GM21786 (cell line): ENCODE measurements around the gene LMO7.

Experiments
- ATAC-seq: cut with Tn5 transposase; IDR thresholded peaks from one replicate; pipeline ENCODE4 v1.9.1; 2021; ENCODE audit not compliant: unreplicated experiment

Gene LMO7

GRCh38 chr13:75797239-75797638 lies 161.1 kb downstream of the LMO7 start:
- ATAC-seq, result no peak

GRCh38 chr13:75797719-75798118 lies 161.6 kb downstream of the LMO7 start:
- no peak for ATAC-seq

DNA sequence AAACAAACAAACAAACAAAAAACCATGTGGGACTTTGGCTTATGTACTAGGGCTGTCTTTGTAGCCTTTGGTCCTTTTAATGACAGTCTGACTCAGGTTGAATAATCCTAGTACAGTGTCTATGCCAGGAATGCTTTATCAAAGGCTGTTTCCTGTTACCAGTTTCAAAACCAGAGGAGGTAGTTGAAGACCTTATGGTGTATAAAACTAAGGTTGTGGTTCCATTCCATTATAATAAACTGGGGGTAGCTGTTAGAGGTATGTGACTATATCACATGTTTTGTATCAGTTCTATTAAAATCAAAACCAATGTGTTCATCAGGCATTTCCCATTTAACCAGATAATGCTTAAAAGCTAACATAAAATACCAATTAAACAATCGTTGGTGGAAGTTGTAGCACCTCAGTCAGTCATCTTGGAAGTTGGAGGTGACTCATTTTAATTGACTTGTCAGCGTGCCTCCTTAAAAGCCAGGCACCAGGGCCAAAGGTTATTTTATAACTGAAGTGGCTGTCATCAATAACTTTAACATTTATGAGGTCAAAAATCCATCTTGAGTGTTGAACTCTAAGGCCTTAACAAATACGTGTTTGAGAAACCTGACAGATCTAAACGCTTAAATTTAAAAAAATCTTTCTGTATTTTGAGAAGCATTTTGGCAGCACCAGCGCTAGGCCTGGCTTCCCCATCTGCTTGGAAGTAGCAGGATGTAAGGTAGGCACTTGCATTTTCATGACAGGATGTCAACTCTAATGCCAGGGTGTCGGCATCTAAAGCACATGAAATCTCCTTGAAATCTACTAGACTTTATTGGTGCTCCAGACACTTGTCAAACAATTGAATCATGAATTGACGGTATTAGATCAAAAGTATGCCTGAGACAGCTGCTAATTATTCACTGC lies 162.5 kb downstream of the LMO7 start:
- no peak for ATAC-seq

DNA sequence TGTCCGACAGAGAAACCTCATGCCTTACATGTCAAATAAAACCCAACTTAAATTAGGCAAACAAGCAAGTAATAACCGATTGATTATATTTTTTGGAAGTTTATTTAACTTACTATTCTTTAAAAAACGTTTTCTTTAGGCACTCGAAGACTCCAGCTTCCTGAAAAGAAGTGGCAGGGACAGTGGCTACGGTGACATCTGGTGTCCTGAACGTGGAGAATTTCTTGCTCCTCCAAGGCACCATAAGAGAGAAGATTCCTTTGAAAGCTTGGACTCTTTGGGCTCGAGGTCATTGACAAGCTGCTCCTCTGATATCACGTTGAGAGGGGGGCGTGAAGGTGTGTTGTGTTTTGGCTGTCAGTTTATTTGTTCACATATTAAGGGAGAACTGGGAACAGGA lies 164.4 kb downstream of the LMO7 start:
- no peak for ATAC-seq

- ATAC-seq, result no peak
Measured at GRCh38 chr13:75801388-75801945, 165.3 kb downstream of the LMO7 start.

- no peak for ATAC-seq
Measured at GRCh38 chr13:75802161-75802560, 166.0 kb downstream of the LMO7 start.

DNA sequence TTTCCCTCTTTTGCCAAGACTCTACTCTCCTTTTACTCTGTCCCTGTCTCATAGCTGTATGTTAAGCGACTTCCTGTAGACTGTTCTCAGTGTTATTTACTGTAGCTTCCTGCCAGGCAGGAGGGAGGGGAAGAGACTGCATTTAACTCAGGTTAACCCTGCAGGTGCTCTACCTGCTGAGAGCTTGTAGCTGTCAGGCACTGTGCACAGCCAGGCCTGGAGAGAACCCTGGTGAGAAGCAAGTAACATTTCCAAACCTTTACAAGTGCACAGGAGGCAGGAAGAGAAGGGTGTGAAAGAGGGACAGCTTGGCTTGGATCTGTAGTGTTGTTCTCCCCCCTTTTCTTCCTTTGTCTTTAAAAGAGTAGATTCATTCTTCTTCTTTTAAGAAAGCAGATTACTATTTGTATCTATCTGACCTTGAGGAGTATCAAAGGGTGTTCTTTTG lies 167.1 kb downstream of the LMO7 start:
- ATAC-seq, result peak; percentile 76

- no peak for ATAC-seq
Measured at GRCh38 chr13:75804054-75804453, 167.9 kb downstream of the LMO7 start.

DNA sequence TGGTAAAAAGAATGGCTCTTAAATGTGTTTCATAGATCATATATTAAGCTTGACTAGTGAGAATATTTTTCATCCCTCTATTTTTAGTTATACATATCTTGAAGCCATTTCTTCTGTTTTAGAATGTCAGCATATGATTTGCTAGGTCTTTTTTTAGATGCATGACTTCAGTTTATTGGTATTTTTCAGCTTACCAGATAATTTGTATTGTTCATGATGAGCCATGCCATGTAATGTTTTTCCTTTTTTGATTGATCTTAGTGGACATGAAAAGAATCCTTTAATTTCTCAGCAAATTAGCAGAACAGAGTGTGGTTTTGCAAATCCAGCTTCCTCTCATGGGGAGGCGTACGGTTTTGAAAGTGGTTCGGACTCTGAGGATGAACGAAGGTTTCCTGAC lies 168.5 kb downstream of the LMO7 start:
- no peak for ATAC-seq

GRCh38 chr13:75806117-75806516 lies 170.0 kb downstream of the LMO7 start:
- ATAC-seq, result no peak

- ATAC-seq, result no peak
Measured at GRCh38 chr13:75811361-75811760, 175.2 kb downstream of the LMO7 start.

GRCh38 chr13:75811841-75812240 lies 175.7 kb downstream of the LMO7 start:
- no peak for ATAC-seq

DNA sequence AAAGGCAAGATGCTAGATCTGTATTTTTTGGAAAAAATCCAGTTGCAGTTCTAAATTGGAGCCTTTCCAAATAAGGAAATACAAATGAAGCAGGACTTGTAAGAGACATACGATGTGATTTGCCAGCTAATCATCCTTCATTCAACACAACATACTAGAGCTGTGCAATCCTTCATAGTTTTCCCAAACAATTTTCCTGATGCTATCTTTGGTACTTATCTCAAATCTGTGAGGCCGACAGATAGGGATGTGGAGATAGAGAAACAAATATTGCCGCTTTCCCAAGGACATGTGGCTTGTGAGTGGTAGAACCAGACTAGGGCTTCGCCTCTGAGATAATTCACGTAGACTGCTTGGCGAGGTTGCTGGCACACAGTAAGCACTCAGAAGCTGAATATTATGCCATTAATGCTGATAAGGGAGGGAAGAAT lies 176.6 kb downstream of the LMO7 start:
- no peak for ATAC-seq

DNA sequence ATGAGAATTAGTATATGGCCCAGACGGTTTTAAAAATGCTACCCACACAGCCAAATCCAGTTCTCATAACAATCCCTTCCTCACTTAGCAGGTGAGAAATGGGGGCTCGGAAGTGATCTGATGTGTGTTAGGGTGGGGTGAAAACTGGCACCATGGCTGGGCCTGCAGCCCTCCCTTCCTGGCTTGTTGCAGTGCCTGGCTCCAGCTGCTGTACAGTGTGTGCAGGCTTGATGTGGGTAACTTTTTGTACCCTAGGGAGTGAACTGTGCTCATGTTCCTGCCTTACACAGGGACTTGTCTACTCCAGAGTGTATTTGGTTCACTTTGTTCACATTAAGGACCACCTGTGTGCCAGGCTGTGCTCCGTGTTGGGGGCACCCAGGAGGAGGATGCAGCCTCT lies 177.2 kb downstream of the LMO7 start:
- no peak for ATAC-seq

DNA sequence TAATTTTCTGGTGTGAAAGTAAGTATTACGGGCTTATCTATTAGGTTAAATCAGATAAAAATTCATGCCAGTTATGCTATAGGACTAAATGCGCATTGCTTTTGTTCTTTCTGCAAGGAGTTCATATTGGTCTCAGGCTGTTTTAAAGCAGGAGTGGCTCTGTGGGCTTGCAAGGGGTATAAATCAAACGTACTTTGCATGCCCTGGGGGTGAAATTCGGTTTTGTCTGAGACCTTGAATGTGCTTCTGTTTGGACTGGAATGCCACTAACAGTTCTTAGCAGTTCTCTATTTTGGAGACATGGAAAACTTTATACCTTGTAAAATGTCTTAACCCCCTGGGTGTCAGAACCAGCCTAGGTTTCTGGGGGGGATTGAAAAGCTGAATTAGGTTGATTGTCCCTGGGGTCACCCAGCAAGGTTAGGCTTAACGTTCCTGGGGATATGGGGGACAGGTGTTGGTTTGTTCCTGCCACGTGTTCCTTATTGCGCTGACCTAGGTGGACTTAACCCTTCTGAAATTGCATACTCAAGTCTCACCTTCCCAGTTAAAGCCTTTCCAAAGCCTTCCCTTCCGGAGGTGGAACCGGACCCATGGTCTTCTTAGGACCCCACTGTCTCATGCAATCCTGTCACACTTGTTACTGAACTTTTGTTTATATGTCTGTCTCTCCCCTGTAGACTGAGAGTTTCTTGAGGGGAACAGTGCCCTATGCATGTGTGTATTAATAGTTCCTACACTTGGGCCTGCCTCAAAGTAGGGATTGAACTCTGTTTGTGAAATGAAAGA lies 182.2 kb downstream of the LMO7 start:
- ATAC-seq, result no peak

DNA sequence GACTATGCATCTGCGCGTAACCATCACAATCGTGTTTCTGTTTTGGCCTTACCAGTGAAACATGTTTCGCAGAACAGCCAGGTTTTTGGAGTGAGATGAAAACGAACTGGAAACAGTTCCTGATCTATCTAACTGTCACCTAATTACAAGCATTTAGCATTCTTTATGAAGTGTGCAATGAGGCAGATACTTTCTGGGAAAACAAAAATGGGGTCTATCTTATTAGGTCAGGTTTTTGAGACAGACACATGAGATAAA lies 182.8 kb downstream of the LMO7 start:
- no peak for ATAC-seq

GRCh38 chr13:75825161-75825560 lies 189.0 kb downstream of the LMO7 start:
- no peak for ATAC-seq

GRCh38 chr13:75825594-75825993 lies 189.5 kb downstream of the LMO7 start:
- peak; percentile 56 for ATAC-seq

GRCh38 chr13:75826391-75826790 lies 190.3 kb downstream of the LMO7 start:
- no peak for ATAC-seq

GRCh38 chr13:75829830-75830229 lies 193.7 kb downstream of the LMO7 start:
- no peak for ATAC-seq

DNA sequence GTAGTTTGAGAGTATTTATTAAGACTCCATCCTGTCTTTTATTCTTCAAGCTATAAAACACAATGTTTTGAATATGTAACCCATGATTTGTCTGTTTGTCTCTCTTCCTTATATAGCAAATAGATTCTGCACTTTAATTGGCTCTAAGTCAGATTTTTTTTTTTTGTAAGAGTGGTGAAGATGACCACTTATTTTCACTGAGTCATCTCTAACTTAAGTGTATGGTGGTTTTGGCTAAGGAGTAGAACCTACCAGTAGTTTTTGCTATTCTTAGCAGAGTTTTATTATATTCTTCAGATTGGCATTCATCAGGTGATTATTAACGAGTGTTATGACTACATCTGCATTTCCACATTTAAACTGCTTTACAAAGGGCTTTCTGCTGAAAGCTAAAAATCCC lies 194.7 kb downstream of the LMO7 start:
- no peak for ATAC-seq

- ATAC-seq, result no peak
Measured at GRCh38 chr13:75831389-75831788, 195.3 kb downstream of the LMO7 start.
